CD4-positive, alpha-beta memory T cell (primary cell): ENCODE data around the gene DDX47. TPM values are rescaled to one million over a fixed set of nuclear protein-coding genes. Genes with fewer than 3 reads are reported as not detected.
"Not testable (repeated sequence)": the region's sequence is repeated elsewhere in the genome, so short reads cannot be mapped to it uniquely, and the experiment has no call there.

Experiments used
- CTCF ChIA-PET: fragments of 350-600 bp; sonication (Branson Sonifier 250); formaldehyde crosslinking; loops from one replicate; lab custom pipeline; 2021; ENCODE audit warnings: inconsistent platforms; ENCODE audit not compliant: partially characterized antibody; lab: Charles Lee
- POLR2A ChIA-PET: fragments of 350-600 bp; sonication (Branson Sonifier 250); formaldehyde crosslinking; loops from one replicate; lab custom pipeline; 2021; ENCODE audit not compliant: partially characterized antibody; lab: Charles Lee
- DNase-seq, 5 donors: peaks; one replicate each; pipeline versions ENCODE4 v3.0.0 to v3.0.0-alpha.2; 2020 to 2022; ENCODE audit warnings: mixed read lengths in 1 of 5
- H3K27ac ChIP-seq: one replicate; pipeline ENCODE4 v1.7.0; 2013; ENCODE audit warnings: low read depth, low read length
- H3K27me3 ChIP-seq: 2 replicates; pipeline ENCODE4 v1.7.0; 2013; ENCODE audit warnings: mild to moderate bottlenecking, low read length, moderate library complexity; ENCODE audit not compliant: insufficient read depth
- H3K36me3 ChIP-seq: 2 replicates; pipeline ENCODE4 v1.7.0; 2013; ENCODE audit warnings: mild to moderate bottlenecking, low read length, moderate library complexity; ENCODE audit not compliant: insufficient read depth
- H3K4me1 ChIP-seq: 2 replicates; pipeline ENCODE4 v1.7.0; 2013; ENCODE audit warnings: mild to moderate bottlenecking, low read length, moderate library complexity; ENCODE audit not compliant: insufficient read depth
- H3K4me3 ChIP-seq, 2 donors: one replicate each; pipeline ENCODE4 v1.7.0; 2013; ENCODE audit warnings: low read length in 2 of 2, mild to moderate bottlenecking in 1 of 2
- H3K9me3 ChIP-seq, 2 donors: one replicate each; pipeline ENCODE4 v1.7.0; 2013; ENCODE audit warnings: low read length in 2 of 2, control low read depth in 1 of 2; ENCODE audit not compliant: control insufficient read depth in 1 of 2
- H3K27ac Mint-ChIP-seq, 7 donors: one replicate each; pipeline ENCODE4 v1.8.0; 2020 to 2021; ENCODE audit warnings: mixed read lengths in 7 of 7, mild to moderate bottlenecking in 6 of 7, inconsistent platforms in 3 of 7, moderate library complexity in 3 of 7
- H3K27me3 Mint-ChIP-seq, 2 donors: one replicate each; pipeline ENCODE4 v1.8.0; 2020 to 2021; ENCODE audit warnings: mixed read lengths in 2 of 2
- H3K36me3 Mint-ChIP-seq, 2 donors: one replicate each; pipeline ENCODE4 v1.8.0; 2020 to 2021; ENCODE audit warnings: mixed read lengths in 2 of 2, inconsistent platforms in 1 of 2, mild to moderate bottlenecking in 1 of 2
- H3K4me1 Mint-ChIP-seq, 4 donors: one replicate each; pipeline ENCODE4 v1.8.0; 2020 to 2021; ENCODE audit warnings: mixed read lengths in 4 of 4, mild to moderate bottlenecking in 1 of 4
- H3K4me3 Mint-ChIP-seq, 8 donors: one replicate each; pipeline ENCODE4 v1.8.0; 2020 to 2021; ENCODE audit warnings: mixed read lengths in 8 of 8, mild to moderate bottlenecking in 7 of 8, moderate library complexity in 6 of 8, inconsistent platforms in 3 of 8
- H3K9me3 Mint-ChIP-seq, 8 donors: one replicate each; pipeline ENCODE4 v1.8.0; 2020 to 2021; ENCODE audit warnings: mixed read lengths in 8 of 8, mild to moderate bottlenecking in 5 of 8, inconsistent platforms in 3 of 8, moderate library complexity in 1 of 8
- intact Hi-C: fragments of 100-400 bp; cut with micrococcal nuclease; formaldehyde crosslinking; loops from one replicate; pipeline ENCODE4 v1.15.1; 2023
- microRNA-seq: library from miRNA; unstranded; fragments of <30 nt; microRNA quantifications from one replicate; pipeline ENCODE4 v1.2.0, GENCODE V29; 2021; ENCODE audit warnings: borderline replicate concordance, borderline number of aligned reads, borderline microRNAs expressed, mixed read lengths
- polyA plus RNA-seq, 2 donors: library from polyadenylated mRNA; unstranded; fragments of 300-500 nt; fragmentation: Illumina TruSeq; gene quantifications; one replicate each; pipeline ENCODE4 v1.2.3, GENCODE V29; 2021
- total RNA-seq, 2 experiments: library from RNA; stranded (reverse); gene quantifications; one replicate each; pipeline ENCODE4 v1.2.3, GENCODE V29; 2021

The DDX47 gene
- total and polyA plus RNA-seq, 4 experiments from 2014 or later: 66.5 to 74.9 (median 68.9) TPM

DNA sequence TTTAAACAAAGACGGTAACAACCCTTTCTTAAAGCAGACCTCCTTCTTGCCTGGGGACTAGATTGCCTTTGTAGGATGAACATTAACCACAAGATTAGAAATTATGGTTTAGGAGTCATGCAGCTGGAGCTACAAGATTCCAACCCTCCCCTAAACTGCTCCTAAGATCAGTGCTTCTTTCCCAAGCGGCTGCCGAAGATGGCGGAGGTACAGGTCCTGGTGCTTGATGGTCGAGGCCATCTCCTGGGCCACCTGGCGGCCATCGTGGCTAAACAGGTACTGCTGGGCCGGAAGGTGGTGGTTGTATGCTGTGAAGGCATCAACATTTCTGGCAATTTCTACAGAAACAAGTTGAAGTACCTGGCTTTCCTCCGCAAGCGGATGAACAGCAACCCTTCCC is 62.2 kb downstream of the DDX47 start:
- H3K36me3 ChIP-seq, H3K4me1 ChIP-seq, intact Hi-C loops, H3K4me3 Mint-ChIP-seq, H3K27me3 Mint-ChIP-seq, H3K4me3 ChIP-seq, H3K9me3 ChIP-seq, H3K27me3 ChIP-seq, H3K9me3 Mint-ChIP-seq, DNase-seq, H3K4me1 Mint-ChIP-seq, H3K27ac Mint-ChIP-seq, H3K36me3 Mint-ChIP-seq, H3K27ac ChIP-seq, CTCF ChIA-PET: not testable (repeated sequence)
- POLR2A ChIA-PET: interaction anchor here (0.7 kb wide), 1 partner anchor 9 kb away, joined by 3 read pairs; no protein-coding TSS in a partner anchor

DNA sequence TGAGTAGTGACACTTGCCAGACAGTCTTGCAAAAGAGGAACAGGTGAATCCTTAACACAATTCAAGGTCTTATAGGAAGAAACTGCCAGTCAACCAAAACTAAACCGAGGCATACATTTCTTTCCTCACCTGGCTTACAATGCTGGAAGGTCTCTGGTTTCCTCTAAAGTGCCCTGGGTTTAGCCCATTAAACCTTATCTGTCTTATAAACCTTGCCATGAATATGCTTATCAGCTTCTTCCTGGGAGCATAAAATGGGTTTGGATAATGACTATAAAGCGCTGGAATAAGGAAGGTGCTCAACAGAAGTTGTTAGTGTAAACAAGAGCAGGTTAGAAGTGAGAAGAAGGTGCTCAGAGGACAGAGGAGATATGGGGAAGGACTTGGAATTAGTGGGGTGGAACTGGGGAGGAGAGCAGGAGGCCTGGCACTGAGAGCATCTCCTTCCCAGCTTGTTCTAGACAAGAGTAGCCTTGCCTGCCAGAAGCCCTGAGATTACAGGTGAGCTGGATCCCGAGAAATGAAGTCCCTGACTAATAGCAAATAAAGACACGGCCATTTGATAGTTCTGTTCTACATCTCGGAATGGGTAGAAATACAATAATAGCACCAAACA is 64.1 kb downstream of the DDX47 start:
- H3K4me1 ChIP-seq: no peaks in the 10 kb centered on the region
- H3K4me3 ChIP-seq: no peak overlapping the region
- Mint-ChIP-seq H3K36me3 (no peaks in the 10 kb centered on the region), H3K4me1 (peaks cover 0 to 2% (median under 1%) of the 10 kb centered on the region in 4 donors), H3K9me3 (no peaks in the 10 kb centered on the region), H3K27ac (peak overlapping the region in 2 of 7 donors; percentile 14 to 45), H3K4me3 (no peak overlapping the region), H3K27me3 (peaks cover 0 to 4% of the 10 kb centered on the region in 2 donors)
- ChIA-PET CTCF (interaction anchor here (1.5 kb wide), 1 partner anchor 13 kb away, joined by 4 read pairs; no protein-coding TSS in a partner anchor), POLR2A (no interaction called here)
- H3K27ac ChIP-seq: no peak overlapping the region
- intact Hi-C loops: no loop called here
- no peaks in the 10 kb centered on the region for H3K9me3 ChIP-seq
- DNase-seq: no peak
- no peaks in the 10 kb centered on the region for H3K36me3 ChIP-seq
- no peaks in the 10 kb centered on the region for H3K27me3 ChIP-seq

DNA sequence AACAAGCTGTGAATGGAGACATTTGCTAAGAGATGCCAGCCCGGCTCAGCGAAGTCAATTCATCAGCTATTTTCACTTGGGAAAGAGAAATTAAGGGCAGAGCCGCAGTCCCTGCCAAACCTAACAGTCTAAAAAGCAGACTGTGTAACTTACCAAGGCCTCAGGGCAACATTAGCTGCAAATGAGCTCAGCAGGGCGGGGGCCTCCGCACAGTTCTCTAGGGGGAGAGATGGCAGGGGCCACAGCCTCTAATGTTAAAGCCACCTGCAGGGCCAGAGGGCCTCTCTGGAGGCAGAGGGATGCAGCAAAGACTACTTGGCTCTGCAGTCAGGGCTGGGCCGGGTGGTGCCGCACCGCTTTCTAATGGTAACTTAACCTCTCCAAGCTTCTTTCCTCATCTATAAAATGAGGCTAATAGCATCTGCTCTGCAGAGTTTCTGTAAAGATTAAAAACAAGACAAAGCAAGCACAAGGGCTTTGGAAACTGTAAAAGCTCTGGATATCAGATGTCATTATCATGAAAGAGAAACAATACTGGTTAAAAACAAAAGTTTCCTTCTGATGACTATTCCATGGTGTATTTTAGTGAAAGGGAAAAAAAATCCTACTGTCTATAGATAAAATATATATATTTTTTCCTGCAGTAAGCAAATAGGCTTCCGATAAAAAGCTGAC is 64.8 kb downstream of the DDX47 start:
- H3K27me3 ChIP-seq: no peaks in the 10 kb centered on the region
- Mint-ChIP-seq H3K9me3 (no peaks in the 10 kb centered on the region), H3K27me3 (peaks cover 1 to 4% of the 10 kb centered on the region in 2 donors), H3K4me3 (no peak overlapping the region), H3K27ac (peak overlapping the region in 1 of 7 donors; percentile 45), H3K36me3 (no peaks in the 10 kb centered on the region), H3K4me1 (peaks cover 0 to 2% (median under 1%) of the 10 kb centered on the region in 4 donors)
- no peaks in the 10 kb centered on the region for H3K36me3 ChIP-seq
- no peaks in the 10 kb centered on the region for H3K4me1 ChIP-seq
- H3K9me3 ChIP-seq: no peaks in the 10 kb centered on the region
- H3K27ac ChIP-seq: no peak overlapping the region
- intact Hi-C loops: no loop called here
- CTCF ChIA-PET: interaction anchor here (0.5 to 1.5 kb wide), 2 partner anchors 14 to 36 kb away, joined by 3 to 4 read pairs; no protein-coding TSS in a partner anchor
- POLR2A ChIA-PET: no interaction called here
- H3K4me3 ChIP-seq: no peak overlapping the region
- DNase-seq: no peak

Small RNAs within 50 kb of the gene (microRNA-seq; reads per million reads assigned to microRNA genes)
- not detected for gene MIR613

Other genes starting within 250 kb of the DDX47 start
- 10 to 100 TPM; 51.0 to 52.0 TPM for gene CREBL2, start 201.5 kb upstream of the DDX47 start, total RNA-seq
- gene CREBL2, start 201.5 kb upstream of the DDX47 start, polyA plus RNA-seq: 100 to 1,000 TPM in 1 of 2 donors, 10 to 100 TPM in 1; 71.7 to 107 TPM
- 1 to 10 TPM; 3.4 to 4.4 TPM for gene GPR19, start 117.2 kb upstream of the DDX47 start, total RNA-seq
- 1 to 10 TPM in 1 of 2 donors, under 1 TPM in 1; 0.55 to 1.2 TPM for gene GPR19, start 117.2 kb upstream of the DDX47 start, polyA plus RNA-seq
- gene CDKN1B, start 96.0 kb upstream of the DDX47 start, total RNA-seq: 100 to 1,000 TPM; 232 to 238 TPM
- gene CDKN1B, start 96.0 kb upstream of the DDX47 start, polyA plus RNA-seq: 10 to 100 TPM; 12.5 to 14.5 TPM
- gene APOLD1, start 27.7 kb upstream of the DDX47 start, total RNA-seq: 1 to 10 TPM; 2.7 to 4.3 TPM
- gene APOLD1, start 27.7 kb upstream of the DDX47 start, polyA plus RNA-seq: 1 to 10 TPM in 1 of 2 donors, under 1 TPM in 1; 0.38 to 1.1 TPM
- gene GPRC5A, start 78.2 kb downstream of the DDX47 start, total RNA-seq: not detected
- gene GPRC5A, start 78.2 kb downstream of the DDX47 start, polyA plus RNA-seq: under 1 TPM in 1 of 2 donors, not detected in 1; 0.14 TPM
- not detected for gene GPRC5D, start 138.8 kb downstream of the DDX47 start, total RNA-seq
- gene GPRC5D, start 138.8 kb downstream of the DDX47 start, polyA plus RNA-seq: under 1 TPM in 1 of 2 donors, not detected in 1; 0.71 TPM
- gene HEBP1, start 186.9 kb downstream of the DDX47 start, total RNA-seq: 10 to 100 TPM; 11.3 to 13.9 TPM
- gene HEBP1, start 186.9 kb downstream of the DDX47 start, polyA plus RNA-seq: 10 to 100 TPM; 15.3 to 23.0 TPM
- 1 to 10 TPM; 3.9 to 4.0 TPM for gene FAM234B, start 231.0 kb downstream of the DDX47 start, total RNA-seq
- 1 to 10 TPM; 2.6 TPM for gene FAM234B, start 231.0 kb downstream of the DDX47 start, polyA plus RNA-seq